Glomerular visceral epithelial cell (primary cell): Measurements from ENCODE around the gene RALGDS.

Experiments used
- DNase-seq: peaks from one replicate; pipeline ENCODE4 v3.0.0-alpha.2; 2016; ENCODE audit errors: extremely low spot score

RALGDS gene

GRCh38 chr9:133051966-133052539 is 69.0 kb downstream of the RALGDS start:
- DNase-seq: no peak

GRCh38 chr9:133051281-133051900 is 69.6 kb downstream of the RALGDS start:
- no peak for DNase-seq

- no peak for DNase-seq
Observed at GRCh38 chr9:133050781-133051180, 70.3 kb downstream of the RALGDS start.

GRCh38 chr9:133050142-133050541 is 70.9 kb downstream of the RALGDS start:
- DNase-seq: peak; percentile 50

DNA sequence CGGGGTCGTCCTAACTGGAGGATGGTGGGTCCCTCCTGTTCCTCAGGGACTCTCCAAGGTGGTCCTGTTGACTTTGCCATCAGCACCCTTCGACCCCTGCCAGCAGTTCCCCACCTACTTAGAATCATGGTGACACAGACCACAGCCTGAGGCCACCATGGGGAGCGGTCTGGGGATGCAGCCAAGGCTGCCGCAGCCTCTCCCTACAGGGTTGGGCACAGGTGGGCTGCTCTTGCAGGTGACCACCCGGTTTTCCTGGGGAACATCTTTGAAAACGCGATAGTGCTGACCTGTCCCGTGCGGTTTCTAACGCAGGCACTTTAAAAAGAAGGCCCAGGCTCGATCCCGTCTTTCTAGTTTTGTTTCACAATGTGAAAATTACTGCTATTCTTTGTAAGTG is 72.0 kb downstream of the RALGDS start:
- no peak for DNase-seq

- DNase-seq: peak; percentile 16
Observed at GRCh38 chr9:133048595-133048994, 72.4 kb downstream of the RALGDS start.
